Aortic smooth muscle cell (primary cell): ENCODE measurements around the gene SHISA9. TPM values are rescaled to one million over a fixed set of nuclear protein-coding genes. Genes with fewer than 3 reads are reported as not detected.

Experiments used
- total RNA-seq: library from RNA; depleted of rRNA; stranded (reverse); fragments of >200 nt; gene quantifications from 2 replicates; pipeline ENCODE4 v1.2.3, GENCODE V29; 2014

The SHISA9 gene
- total RNA-seq: 0.06 TPM in 1 of 2 replicates, not detected in the other

GRCh38 chr16:12901597-12902461 lies at the start of gene SHISA9:
Gene SHISA9, plus strand, starts transcription at chr16:12901598.

Other genes with a start within 250 kb of the SHISA9 start
- 20.7 and 21.3 TPM in 2 replicates for gene CPPED1, start 97.7 kb upstream of the SHISA9 start, total RNA-seq